Sciatic nerve (tissue), 2 donors: ENCODE data around the gene TMEM120B. TPM values are rescaled to one million over a fixed set of nuclear protein-coding genes. Genes with fewer than 3 reads are reported as not detected.
"Not testable (repeated sequence)": the region's sequence is repeated elsewhere in the genome, so short reads cannot be mapped to it uniquely, and the experiment has no call there.

ENCODE experiments used
- ATAC-seq: fragments of 200-7000 bp; cut with Tn5 transposase; one replicate; pipeline ENCODE4 v1.9.1; 2020; ENCODE audit warnings: mild to moderate bottlenecking, moderate library complexity
- DNase-seq: peaks from one replicate; pipeline ENCODE4 v3.0.0-alpha.2; 2020; ENCODE audit warnings: low spot score
- intact Hi-C: fragments of 100-400 bp; cut with DNase I; formaldehyde crosslinking; loops from one replicate; pipeline ENCODE4 v1.14.2; 2022
- total RNA-seq: library from RNA; stranded (reverse); fragmentation: NEBNext Ultra II Directional; extraction: Animal tissue kit (Norgen Biotek cat#: 25700); gene quantifications from one replicate; pipeline ENCODE4 v1.2.1, GENCODE V29; 2021
- donor health status: DM: no; HTN: no; CAD: no.
- donor health status: DM: no; HTN: no; CAD: no.

Gene TMEM120B
- total RNA-seq, 1 donor from 2014 or later, result 20.6 TPM

DNA sequence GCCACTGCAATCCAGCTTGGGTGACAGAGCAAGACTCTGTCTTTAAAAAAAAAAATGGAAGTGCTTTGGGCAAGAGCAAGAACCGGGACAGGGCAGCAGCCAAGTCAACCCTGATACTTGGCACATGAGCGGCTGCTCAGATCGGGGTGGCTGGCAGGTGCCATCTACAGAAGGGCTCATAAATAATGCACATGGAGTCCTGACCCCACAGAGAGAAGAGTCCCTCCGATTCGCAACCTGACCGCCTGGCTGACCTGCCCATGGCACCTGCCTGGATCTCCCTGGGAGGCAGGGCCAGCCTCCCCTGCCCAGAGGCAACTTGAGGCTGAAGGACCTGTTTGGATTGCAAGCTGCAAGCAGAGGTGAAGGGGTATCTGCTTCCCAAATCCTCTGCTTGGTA is 9.6 kb upstream of the TMEM120B start:
- ATAC-seq, result no peak
- intact Hi-C loops, result no loop called here

DNA sequence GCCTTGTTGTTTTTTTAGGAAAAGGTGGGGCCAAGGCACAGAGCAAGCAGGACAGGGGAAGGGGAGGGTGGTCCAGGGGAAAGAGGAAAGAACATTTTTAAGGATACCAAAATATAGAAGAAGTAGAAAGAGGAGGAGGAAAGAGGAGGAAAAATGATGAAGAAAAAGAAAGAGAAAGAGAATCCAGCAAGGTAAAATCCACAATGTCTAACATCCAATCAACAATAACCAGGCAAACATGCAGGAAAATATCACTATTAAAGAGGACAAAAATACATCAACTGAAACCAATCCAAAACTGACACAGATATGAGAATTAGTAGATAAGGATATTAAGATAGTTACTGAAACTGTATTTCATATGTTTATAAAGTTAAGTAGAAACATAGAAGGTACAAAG is 7.0 kb upstream of the TMEM120B start:
- intact Hi-C loops, result no loop called here
- no peak for DNase-seq
- no peak for ATAC-seq

More for the DNA sequence above, 9.6 kb upstream of the TMEM120B start:
- DNase-seq, result no peak

DNA sequence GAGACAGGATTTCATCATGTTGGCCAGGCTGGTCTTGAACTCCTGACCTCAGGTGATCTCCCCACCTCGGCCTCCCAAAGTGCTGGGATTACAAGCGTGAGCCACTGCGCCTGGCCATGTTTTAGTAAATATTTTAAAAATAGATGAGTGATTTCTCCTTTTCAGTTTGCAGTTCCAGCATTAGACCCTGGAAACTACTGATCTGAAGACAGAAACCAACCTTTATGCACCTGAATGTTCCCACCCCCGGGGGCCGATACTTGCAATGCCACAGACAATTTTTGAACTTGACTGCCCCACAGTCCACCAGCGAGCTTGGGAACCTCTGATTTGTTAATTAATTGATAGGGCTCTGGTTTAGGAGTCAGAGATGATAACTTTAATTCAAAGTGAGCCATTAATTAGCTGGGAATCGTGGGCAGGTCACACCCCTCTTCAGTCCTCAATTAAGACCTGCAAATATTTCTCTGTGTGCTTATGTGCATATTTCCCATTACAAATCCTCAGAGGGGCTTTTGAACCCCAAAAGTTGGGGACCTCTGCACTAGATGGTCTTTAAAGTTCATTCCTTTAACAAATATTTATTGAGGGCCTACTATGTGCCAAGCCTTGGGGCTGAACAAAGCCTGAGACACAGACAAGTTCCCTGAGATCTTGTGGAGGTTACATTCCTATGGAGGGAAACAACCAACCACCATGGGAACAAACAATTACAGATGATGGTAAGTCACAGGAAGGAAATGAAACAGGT is 4.1 kb upstream of the TMEM120B start:
- intact Hi-C loops, result no loop called here
- ATAC-seq (no peak), DNase-seq (no peak)

DNA sequence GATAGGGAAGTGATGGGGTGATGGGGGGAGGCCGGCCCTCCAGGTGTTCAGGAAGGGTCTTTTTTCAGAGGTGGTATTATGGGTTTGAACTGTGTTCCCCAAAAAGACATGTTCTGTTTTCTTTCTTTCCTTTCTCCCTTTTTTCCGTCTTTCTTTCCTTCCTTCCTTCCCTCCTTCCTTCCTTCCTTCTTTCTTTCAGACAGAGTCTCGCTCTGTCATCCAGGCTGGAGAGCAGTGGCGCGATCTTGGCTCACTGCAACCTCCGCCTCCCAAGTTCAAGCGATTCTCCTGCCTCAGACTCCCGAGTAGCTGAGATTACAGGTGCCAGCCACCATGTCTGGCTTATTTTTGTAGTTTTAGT is 3.5 kb upstream of the TMEM120B start:
- DNase-seq, intact Hi-C loops, ATAC-seq: not testable (repeated sequence)

DNA sequence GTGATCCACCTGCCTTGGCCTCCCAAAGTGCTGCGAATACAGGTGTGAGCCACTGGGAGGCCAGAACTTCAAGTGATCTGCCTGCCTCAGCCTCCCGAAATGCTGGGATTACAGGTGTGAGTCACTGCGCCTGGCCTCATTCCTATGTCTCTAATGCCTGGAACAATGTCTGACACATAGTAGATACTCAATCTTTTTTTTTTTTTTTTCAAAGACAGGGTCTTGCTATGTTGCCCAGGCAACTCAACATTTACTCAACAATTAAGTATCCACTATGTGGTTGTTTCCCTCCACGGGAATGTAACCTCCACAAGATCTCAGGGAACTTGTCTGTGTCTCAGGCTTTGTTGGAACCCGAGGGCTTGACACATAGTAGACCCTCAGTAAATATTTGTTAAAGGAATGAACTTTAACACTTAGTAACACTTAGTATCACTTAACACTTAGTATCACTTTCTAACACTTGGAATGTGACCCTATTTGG is 3.0 kb upstream of the TMEM120B start:
- DNase-seq (no peak), ATAC-seq (no peak)
- intact Hi-C loops, result no loop called here

DNA sequence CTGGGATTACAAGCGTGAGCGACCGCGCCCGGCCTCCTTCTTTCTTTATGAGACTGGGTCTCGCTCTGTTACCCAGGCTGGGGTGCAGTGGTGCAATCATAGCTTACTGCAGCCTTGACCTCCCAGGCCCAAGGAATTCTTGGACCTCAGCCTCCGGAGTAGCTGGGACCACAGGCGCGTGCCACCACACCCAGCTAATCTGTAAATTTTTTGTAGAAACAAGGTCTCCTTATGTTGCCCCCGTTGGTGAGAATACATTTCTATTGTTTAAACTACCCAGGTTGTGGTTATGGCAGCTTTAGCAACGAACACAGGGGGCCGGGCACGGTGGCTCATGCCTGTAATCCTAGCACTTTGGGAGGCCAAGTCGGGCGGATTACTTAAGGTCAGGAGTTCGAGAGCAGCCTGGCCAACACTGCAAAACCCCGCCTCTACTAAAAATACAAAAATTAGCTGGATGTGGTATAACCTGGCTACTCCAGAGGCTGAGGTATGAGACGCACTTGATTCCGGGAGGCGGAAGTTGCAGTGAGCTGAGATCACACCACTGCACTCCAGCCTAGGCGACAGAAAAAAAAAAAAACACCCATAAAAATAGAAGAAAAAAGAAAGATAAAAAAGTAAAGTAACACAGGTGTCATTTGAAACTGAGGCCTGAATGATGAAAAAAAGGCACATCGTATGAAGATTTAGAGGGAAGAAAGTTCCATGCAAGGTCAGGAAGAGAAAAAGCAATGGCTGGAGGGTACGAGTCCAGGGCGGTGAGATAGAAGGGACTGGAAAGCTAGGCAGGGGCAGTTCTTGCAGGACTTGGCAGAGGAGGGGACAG is 977 bp upstream of the TMEM120B start:
- intact Hi-C loops, result loop anchor here (2.0 kb wide), 1 partner anchor 43 kb away; no protein-coding TSS in a partner anchor
- peak; percentile 18 for ATAC-seq
- DNase-seq, result no peak

DNA sequence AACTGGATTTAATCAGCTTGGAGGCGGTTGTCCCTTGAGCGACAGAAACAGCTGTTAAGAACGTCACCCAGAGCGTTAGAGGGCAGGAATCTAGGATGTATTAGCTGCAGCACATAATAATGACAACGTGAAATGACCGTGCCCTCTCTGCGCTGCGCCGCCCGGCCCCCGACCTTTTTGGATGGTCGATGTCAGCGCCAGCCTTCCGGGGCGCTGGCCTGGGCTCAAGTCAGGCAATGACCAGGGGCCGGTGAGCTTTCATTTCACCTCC is 427 bp upstream of the TMEM120B start:
- intact Hi-C loops, result loop anchor here (2.0 kb wide), 1 partner anchor 43 kb away; no protein-coding TSS in a partner anchor
- DNase-seq (peak; percentile 62), ATAC-seq (peak; percentile 68)

DNA sequence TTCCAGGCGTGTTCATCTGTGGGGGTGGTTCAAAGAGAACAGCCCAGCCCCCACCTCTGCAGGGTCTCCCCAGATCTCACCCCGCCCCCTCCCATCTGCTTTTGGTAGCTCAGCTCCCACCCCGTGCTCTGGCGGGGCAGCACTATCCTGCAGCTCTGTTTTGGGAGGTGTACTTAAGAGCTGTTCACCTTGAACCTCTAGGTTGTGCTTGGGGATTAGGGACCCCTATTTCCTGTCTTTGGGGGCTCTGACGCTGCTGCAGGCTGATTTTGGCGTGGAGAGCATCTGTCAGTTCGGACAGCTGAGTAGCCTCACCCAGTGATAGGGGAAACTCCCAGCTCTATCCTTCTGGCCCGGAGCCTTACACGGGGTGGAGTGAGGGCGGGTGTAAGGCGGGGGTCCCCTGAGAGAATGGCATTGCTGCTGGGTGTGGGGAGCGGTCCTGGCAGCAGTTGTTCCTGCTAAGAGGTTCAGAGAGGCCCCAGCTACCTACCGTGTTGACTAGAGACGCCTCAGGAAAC is 765 bp downstream of the TMEM120B start:
- ATAC-seq, result peak; percentile 61
- DNase-seq, result peak; percentile 66
- intact Hi-C loops, result loop anchor here (2.0 kb wide), 1 partner anchor 41 kb away; no protein-coding TSS in a partner anchor

DNA sequence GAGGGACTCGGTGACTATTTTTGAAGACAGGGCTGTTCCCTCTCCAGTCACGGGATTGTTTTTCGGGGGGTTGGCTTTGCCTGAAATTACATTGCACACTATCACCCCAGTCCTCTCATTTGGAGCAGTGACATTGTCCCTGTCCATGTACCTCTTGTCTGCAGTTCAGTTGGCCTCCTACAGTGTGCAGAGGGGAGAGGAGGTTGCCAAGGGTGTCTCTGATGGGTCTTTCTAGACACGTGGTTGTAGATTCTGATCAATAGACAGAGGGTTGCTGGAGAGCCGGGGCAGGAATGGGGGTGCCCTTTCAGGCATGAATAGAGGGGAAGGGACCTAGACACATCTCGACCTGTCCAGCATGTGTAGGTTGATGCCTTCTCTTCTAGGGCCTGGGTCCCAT is 1.2 kb downstream of the TMEM120B start:
- no peak for DNase-seq
- ATAC-seq, result no peak
- intact Hi-C loops, result loop anchor here (2.0 kb wide), 1 partner anchor 41 kb away; no protein-coding TSS in a partner anchor

DNA sequence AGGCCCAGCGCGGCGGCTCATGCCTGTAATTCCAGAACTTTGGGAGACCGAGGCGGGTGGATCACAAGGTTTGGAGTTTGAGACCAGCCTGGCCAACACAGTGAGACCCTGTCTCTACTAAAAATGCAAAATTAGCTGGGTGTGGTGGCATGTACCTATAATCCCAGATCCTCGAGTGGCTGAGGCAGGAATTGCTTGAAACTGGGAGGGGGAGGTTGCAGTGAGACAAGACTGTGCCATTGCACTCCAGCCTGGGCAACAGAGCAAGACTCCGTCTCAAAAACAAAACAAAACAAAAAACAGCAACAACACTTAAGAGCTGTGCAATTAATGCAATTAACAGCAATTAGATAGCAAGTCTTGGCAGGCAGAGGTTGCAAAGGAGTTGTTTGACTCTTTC is 2.5 kb downstream of the TMEM120B start:
- intact Hi-C loops, ATAC-seq, DNase-seq: not testable (repeated sequence)

DNA sequence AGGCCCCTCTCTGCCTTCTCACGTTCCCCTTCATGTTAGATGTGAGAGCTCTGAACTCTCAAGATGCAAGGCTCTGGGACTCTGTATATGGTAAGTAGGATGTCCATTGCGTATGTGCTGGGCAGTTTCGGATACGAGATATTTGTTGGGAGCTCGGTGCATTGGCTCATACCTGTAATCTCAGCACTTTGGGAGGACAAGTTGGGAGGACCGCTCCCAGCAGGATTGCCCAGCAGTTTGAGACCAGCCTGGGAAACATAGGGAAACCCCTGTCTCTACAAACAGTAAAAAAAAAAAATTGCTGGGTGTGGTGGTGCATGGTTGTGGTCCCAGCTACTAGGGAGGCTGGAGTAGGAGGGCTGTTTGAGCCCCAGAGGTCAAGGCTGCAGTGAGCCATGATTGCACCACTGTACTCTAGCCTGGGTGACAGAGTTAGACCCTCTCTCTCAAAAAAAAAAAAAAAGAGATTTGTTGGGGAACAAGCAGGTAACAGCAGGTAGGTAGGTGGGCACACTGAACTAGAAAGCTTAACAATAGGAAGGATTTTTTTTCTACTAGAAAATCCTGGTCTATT is 3.4 kb downstream of the TMEM120B start:
- no peak for ATAC-seq
- DNase-seq, result no peak
- intact Hi-C loops, result no loop called here

DNA sequence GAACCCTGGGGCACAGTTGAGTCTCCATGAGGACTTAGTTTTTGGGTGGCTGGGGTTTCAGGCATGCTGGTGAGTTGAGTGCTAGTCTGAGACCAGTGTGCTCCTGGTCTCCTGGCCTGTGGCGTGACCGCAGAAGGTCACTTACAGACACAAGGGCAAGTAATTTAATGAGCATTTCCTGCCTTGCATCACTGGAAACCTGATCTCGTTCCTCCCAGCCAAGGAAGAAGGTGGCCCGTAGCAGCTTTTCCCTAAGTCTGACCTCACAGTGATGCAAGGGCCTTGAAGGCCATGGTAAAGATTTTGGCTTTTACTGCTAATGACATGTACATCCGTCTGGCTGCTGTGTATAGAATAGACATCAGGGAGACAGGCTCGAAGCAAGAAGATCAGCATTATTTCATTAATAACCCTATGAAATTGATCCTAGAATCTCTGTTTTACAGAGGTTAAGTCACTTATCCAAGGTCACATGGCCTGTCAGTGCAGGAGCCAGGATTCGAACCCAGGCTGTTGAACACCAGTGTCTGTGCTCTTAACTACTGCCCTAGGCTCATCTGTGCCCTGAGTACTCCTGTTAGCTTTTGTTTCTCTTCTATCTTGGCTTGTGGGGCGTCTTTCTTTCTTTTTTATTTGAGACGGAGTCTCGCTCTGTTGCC is 4.6 kb downstream of the TMEM120B start:
- intact Hi-C loops, result no loop called here
- DNase-seq, result peak; percentile 67

DNA sequence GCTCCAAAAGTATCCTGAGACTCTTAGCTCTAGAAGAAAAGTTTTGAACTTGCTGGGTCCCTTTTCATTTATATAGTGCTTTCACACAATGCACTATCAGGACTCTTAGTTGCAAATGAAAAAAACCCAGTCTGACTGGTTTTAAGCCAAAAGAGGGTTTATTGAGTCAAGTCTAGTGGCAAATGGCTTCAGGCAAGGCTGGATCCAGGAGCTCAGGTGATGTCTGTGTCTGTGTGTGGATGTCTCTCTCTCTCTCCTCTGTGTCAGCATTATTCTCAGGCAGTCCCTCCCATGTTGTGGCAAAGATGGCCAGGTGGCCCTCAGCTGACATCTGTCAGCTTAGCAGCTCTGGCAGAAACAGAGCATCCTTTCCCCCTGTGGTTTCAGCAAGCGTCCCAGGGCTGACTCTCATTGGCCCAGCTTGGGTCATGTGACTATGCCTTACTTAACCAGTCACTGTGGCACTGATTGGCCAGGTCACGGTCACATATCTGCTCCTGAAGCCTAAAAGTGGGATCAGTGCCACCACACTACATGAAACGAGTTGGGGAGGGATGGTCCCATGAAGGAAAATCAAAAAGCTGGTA is 6.2 kb downstream of the TMEM120B start:
- ATAC-seq (no peak), DNase-seq (no peak)
- intact Hi-C loops, result no loop called here

More for the DNA sequence above, 4.6 kb downstream of the TMEM120B start:
- ATAC-seq, result peak; percentile 74

DNA sequence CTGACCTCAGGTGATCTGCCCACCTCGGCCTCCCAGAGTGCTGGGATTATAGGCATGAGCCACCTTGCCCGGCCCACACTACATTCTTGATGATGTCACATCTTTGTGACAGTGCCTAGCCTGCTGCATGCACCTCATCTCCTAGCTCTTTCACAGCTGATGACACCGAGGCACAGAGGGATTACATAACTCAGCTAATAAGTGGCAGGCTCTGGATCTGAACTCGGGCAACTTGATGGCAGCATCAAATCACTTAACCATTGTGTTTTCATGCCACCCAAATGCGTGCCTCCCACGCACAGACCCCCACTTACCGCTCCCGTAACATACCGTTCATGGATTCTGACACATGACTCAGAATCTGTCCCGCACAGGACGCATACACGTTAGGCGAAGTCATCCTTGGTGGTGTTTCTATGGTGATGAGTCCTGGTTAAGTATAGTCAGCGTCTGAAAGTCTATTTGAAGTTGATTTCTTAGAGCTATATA is 7.4 kb downstream of the TMEM120B start:
- ATAC-seq (no peak), DNase-seq (no peak)

DNA sequence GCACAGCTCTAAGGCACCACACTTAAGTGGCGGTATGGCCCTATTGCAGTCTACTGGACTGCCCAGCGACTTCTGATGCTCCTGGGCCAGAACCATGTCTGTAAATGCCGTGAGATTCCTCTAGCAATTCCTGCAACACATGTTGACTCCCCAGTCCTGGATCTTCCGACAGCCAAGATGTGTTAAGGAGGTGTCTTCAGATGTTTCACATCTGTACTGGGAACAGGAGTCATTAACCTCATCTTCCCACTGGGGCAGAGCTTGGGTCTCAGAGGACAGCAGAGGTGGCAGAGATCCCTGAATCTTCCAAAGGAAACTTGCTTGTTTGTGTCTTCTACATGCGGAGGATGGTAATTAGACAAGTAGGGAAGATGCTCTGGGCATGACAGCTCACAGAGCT is 8.2 kb downstream of the TMEM120B start:
- intact Hi-C loops, result no loop called here
- no peak for DNase-seq
- ATAC-seq, result no peak

More for the DNA sequence above, 7.4 kb downstream of the TMEM120B start:
- intact Hi-C loops, result no loop called here

DNA sequence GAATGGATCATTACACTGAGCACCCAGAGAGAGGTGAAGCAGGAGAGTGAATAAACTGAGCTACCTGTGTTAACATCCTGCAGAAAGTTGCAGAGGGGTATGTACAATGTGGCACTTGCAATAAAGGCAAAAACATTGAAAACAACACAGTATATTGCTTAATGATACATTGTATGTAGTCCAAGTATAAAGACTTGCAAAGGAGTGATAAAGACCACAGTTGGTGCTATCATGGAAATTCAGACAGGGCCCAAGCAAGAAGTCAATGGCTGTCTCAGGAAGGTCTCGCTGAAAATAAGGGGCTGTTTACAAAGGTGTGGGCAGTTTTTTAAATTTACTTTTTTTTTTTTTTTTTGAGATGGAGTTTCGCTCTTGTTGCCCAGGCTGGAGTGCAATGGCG is 10.0 kb downstream of the TMEM120B start:
- intact Hi-C loops, result no loop called here
- ATAC-seq, result no peak
- DNase-seq, result no peak

DNA sequence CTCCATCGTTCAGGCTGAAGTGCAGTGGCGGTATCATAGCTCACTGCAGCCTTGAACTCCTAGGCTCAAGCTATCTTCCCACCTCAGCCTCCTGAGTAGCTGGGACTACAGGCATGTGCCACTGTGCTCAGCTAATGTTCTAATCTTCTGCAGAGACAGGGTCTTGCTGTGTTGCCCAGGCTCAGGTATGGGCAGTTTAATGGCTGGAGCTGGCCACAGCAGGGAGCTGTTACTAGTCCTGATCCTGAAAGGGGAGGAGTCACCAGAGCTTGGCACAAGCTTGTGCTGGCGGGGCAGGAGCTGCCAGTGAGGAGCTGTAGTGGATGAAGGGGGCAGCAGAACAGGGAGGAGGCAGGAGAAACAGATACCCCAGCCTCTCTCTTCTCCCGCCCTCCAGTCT is 10.6 kb downstream of the TMEM120B start:
- no peak for ATAC-seq
- DNase-seq, result no peak
- intact Hi-C loops, result no loop called here

DNA sequence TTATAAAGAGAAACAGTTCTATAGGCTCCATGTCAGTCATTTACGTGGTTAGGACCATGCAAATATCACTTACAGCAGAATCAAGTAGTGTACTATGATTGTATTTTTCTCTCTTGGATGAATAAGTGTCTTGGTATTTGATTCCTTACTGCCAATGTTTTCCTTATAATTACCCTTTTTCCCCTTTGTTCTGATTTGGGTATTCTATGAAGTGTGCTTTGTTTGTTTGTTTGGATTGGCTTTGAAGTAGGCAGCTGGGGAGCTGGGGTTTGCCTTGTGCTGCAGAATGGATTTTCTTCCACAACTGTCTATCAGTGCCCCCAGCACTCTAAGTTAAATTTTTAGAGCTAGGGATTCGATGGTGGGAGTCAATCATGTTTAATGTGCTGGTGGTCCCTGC is 12.4 kb downstream of the TMEM120B start:
- intact Hi-C loops, result no loop called here
- DNase-seq (no peak), ATAC-seq (no peak)

DNA sequence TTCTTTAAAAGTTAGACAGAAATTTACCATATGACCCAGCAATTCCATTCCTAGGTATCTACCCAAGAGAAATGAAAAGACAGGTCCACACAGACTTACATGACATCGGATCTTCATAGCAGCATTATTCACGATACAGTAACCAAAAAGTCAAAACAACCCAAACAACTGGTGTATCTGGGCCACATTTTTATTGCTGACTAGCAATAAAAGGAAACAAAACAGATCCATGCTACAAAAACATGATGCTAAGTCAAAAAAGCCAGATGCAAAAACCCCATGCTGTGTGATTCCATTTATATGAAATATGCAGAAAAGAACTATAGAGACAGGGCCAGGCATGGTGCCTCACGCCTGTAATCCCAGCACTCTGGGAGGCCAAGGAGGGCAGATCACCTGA is 12.9 kb downstream of the TMEM120B start:
- ATAC-seq, result no peak
- no peak for DNase-seq
- intact Hi-C loops, result no loop called here
